K562 (cell line): ENCODE measurements around the gene IFITM2. TPM values are rescaled to one million over a fixed set of nuclear protein-coding genes. Genes with fewer than 3 reads are reported as not detected.
A peak's percentile ranks its signal among the peaks of the same experiment; 100 is the strongest.

ENCODE experiments used
- AFF1 ChIP-seq, 2 experiments: fragments of 450-650 bp; IDR thresholded peaks; 2 replicates each; pipeline ENCODE4 v1.6.1; 2018; ENCODE audit warnings: mild to moderate bottlenecking in 2 of 2, low read depth in 1 of 2; ENCODE audit not compliant: partially characterized antibody in 2 of 2
- CHD1 ChIP-seq: fragments of 200-600 bp; sonication (generic); IDR thresholded peaks from one replicate; pipeline ENCODE4 v1.6.1; 2012; ENCODE audit warnings: mild to moderate bottlenecking, moderate library complexity, low read length, inconsistent platforms
- CHD4 ChIP-seq: fragments of 200-600 bp; sonication (generic); IDR thresholded peaks from 3 replicates; pipeline ENCODE4 v1.6.1; 2012; ENCODE audit warnings: low read depth, mild to moderate bottlenecking, mixed read lengths, low read length, inconsistent platforms; ENCODE audit not compliant: insufficient read depth, insufficient replicate concordance, poor library complexity, severe bottlenecking
- CREM ChIP-seq: IDR thresholded peaks from 2 replicates; pipeline ENCODE4 v1.6.1; 2014; ENCODE audit warnings: antibody characterized with exemption, low read depth
- DPF2 ChIP-seq: fragments of 450-650 bp; IDR thresholded peaks from 2 replicates; pipeline ENCODE4 v1.6.1; 2016
- FOXK1 ChIP-seq: sonication (generic); formaldehyde crosslinking; IDR thresholded peaks from 2 replicates; pipeline ENCODE4 v1.8.0; 2022; ENCODE audit warnings: missing genetic modification reagents, mild to moderate bottlenecking, borderline replicate concordance
- MIER1 ChIP-seq: fragments of 450-650 bp; IDR thresholded peaks from 2 replicates; pipeline ENCODE4 v1.6.1; 2016; ENCODE audit warnings: antibody characterized with exemption, mild to moderate bottlenecking, low read depth
- POLR2AphosphoS5 ChIP-seq: IDR thresholded peaks from 2 replicates; pipeline ENCODE4 v1.6.1; 2011; ENCODE audit warnings: mild to moderate bottlenecking, low read depth, low read length, moderate library complexity; ENCODE audit not compliant: control insufficient read depth, insufficient read depth
- RBBP5 ChIP-seq: fragments of 200-600 bp; sonication (generic); IDR thresholded peaks from 2 replicates; pipeline ENCODE4 v1.6.1; 2012; ENCODE audit warnings: borderline replicate concordance, mild to moderate bottlenecking, low read length, control low read depth, inconsistent platforms; ENCODE audit not compliant: insufficient read depth, poor library complexity, severe bottlenecking
- RNF2 ChIP-seq: sonication (generic); IDR thresholded peaks from 2 replicates; pipeline ENCODE4 v1.6.1; 2016
- SMAD4 ChIP-seq: fragments of 250-450 bp; sonication (Bioruptor Pico); conservative IDR thresholded peaks from 2 replicates; pipeline ENCODE4 v1.8.0; 2021; ENCODE audit warnings: inconsistent platforms, mild to moderate bottlenecking, moderate library complexity
- ZMIZ1 ChIP-seq, 2 experiments: fragments of 150-350 bp in 1 of 2; IDR thresholded peaks; 2 replicates each; pipeline ENCODE4 v1.6.1; 2012 to 2016; ENCODE audit warnings: low read depth in 2 of 2, low read length in 2 of 2, mild to moderate bottlenecking in 1 of 2, moderate library complexity in 1 of 2
- ZNF277 ChIP-seq: fragments of 250-450 bp; sonication (Bioruptor Pico); IDR thresholded peaks from 2 replicates; pipeline ENCODE4 v1.8.0; 2022; ENCODE audit warnings: inconsistent platforms, mild to moderate bottlenecking, moderate library complexity, borderline replicate concordance
- ZNF639 ChIP-seq, 2 experiments: fragments of 200-800 bp in 1 of 2; sonication (Bioruptor generic) in 1 of 2; sonication (generic) in 1 of 2; formaldehyde crosslinking in 1 of 2; IDR thresholded peaks in 1 of 2; conservative IDR thresholded peaks in 1 of 2; 2 replicates each; pipeline versions ENCODE4 v1.5.0 to v1.6.1; 2016 to 2020; ENCODE audit warnings: missing compliant biosample characterization in 1 of 2, missing genetic modification characterization in 1 of 2, missing genetic modification reagents in 1 of 2
- polyA plus RNA-seq, 8 experiments: library from polyadenylated mRNA; depleted of rRNA in 4 of 8; stranded (reverse) in 5 of 8; unstranded in 3 of 8; fragments of >200 nt; fragmentation: Nextera tagmentation in 2 of 8; fragmentation: Illumina TruSeq in 1 of 8; extraction: Ambion mirVana in 2 of 8; extraction: Trizol in 1 of 8; gene quantifications; 2 replicates each; pipeline versions ENCODE4 v1.2.1 to v1.2.3, GENCODE V29; 2011 to 2014; ENCODE audit warnings: inconsistent platforms in 1 of 8, missing spikeins in 1 of 8
- total RNA-seq, 7 experiments: library from RNA; depleted of rRNA in 6 of 7; stranded (reverse); fragments of >200 nt in 6 of 7; fragmentation: Illumina TruSeq in 2 of 7; extraction: Trizol in 2 of 7; gene quantifications; 2 replicates each; pipeline versions ENCODE4 v1.2.1 to v1.2.3, GENCODE V29; 2011 to 2021; ENCODE audit warnings: low replicate concordance in 1 of 7

The IFITM2 gene
- total and polyA plus RNA-seq, 9 of the 15 experiments (the other 6 are each of a cell fraction or from before 2014, with no cell fraction given): 52.8 to 4,872 (median 356) TPM

GRCh38 chr11:350723-351255 lies 43.2 kb downstream of the IFITM2 start (continued):
- no peak for TF ChIP-seq ZMIZ1 (IDR thresholded peaks at IDR 0.05; ENCODE audit: low read depth in 2 of 2, low read length in 2 of 2)
- peak; percentile 59 for TF ChIP-seq RBBP5
- TF ChIP-seq CHD4: no peak
- 0 out of 2 replicates have a peak, but pooled peaks have one; percentile 40 for TF ChIP-seq FOXK1 (CRISPR knock-in tag)
- TF ChIP-seq ZNF277 (CRISPR knock-in tag): no peak
- TF ChIP-seq DPF2: peak; percentile 56
- peak in 1 of 2 experiments; percentile 81; a peak in 2 of 4 replicates for TF ChIP-seq ZNF639 (CRISPR knock-in tag; conservative IDR thresholded peaks at IDR 0.05 in 1 of 2, IDR thresholded peaks at IDR 0.05 in 1 of 2)
- TF ChIP-seq AFF1 (IDR thresholded peaks at IDR 0.05; ENCODE audit: low read depth in 1 of 2, partially characterized antibody in 2 of 2): peak in 1 of 2 experiments; percentile 65
- TF ChIP-seq MIER1: no peak
- peak; percentile 77; the same call in 1 of the 2 replicates for TF ChIP-seq RNF2
- 0 out of 2 replicates have a peak, but pooled peaks have one; percentile 24 for TF ChIP-seq POLR2AphosphoS5
- TF ChIP-seq CHD1: no peak
- TF ChIP-seq CREM: 0 out of 2 replicates have a peak, but pooled peaks have one; percentile 9
- peak; percentile 68; the same call in 1 of the 2 replicates for TF ChIP-seq SMAD4 (CRISPR knock-in tag)
